Kidney (tissue), 14 donors: ENCODE results near the gene TBX19. TPM values are rescaled to one million over a fixed set of nuclear protein-coding genes. Genes with fewer than 3 reads are reported as not detected.

ENCODE experiments used
- DNase-seq, 5 donors: peaks; one replicate each; pipeline ENCODE4 v3.0.0-alpha.2; 2013 to 2020
- FAIRE-seq: peaks from 2 replicates; lab custom pipeline; 2012; peaks lifted over from hg19 to GRCh38; lab: Jason Lieb, UNC
- H3K27ac ChIP-seq, 2 donors: one replicate each; pipeline ENCODE4 v1.7.0; 2013; ENCODE audit warnings: low read depth in 2 of 2, low read length in 2 of 2, inconsistent platforms in 1 of 2
- H3K27me3 ChIP-seq: one replicate; pipeline ENCODE4 v1.7.1; 2013; ENCODE audit warnings: low read length, inconsistent platforms; ENCODE audit not compliant: control insufficient read depth, insufficient read depth
- H3K36me3 ChIP-seq, 3 donors: one replicate each; pipeline versions ENCODE4 v1.7.0 to v1.7.1; 2013; ENCODE audit warnings: low read length in 3 of 3, control low read depth in 1 of 3, inconsistent platforms in 1 of 3; ENCODE audit not compliant: insufficient read depth in 3 of 3, control insufficient read depth in 2 of 3
- H3K4me1 ChIP-seq, 3 donors: one replicate each; pipeline versions ENCODE4 v1.7.0 to v1.7.1; 2013; ENCODE audit warnings: low read length in 3 of 3, inconsistent platforms in 1 of 3, low read depth in 1 of 3; ENCODE audit not compliant: control insufficient read depth in 2 of 3, insufficient read depth in 2 of 3
- H3K4me3 ChIP-seq, 3 donors: one replicate each; pipeline versions ENCODE4 v1.7.0 to v1.8.1; 2013; ENCODE audit warnings: low read length in 3 of 3, control low read depth in 1 of 3, inconsistent platforms in 1 of 3
- H3K9ac ChIP-seq, 3 donors: one replicate each; pipeline versions ENCODE4 v1.7.0 to v1.7.1; 2013; ENCODE audit warnings: low read length in 3 of 3, control low read depth in 1 of 3, inconsistent platforms in 1 of 3
- H3K9me3 ChIP-seq, 3 donors: one replicate each; pipeline versions ENCODE4 v1.7.0 to v1.7.1; 2013; ENCODE audit warnings: low read length in 3 of 3, control low read depth in 1 of 3, inconsistent platforms in 1 of 3; ENCODE audit not compliant: control insufficient read depth in 2 of 3, insufficient read depth in 1 of 3
- CTCF ChIP-seq: IDR thresholded peaks from 3 replicates; pipeline ENCODE4 v1.5.1; 2012; ENCODE audit warnings: mild to moderate bottlenecking, moderate library complexity, borderline replicate concordance; ENCODE audit not compliant: insufficient read depth; ENCODE audit errors: extremely low read depth
- intact Hi-C: fragments of 100-400 bp; cut with DNase I; formaldehyde crosslinking; loops from one replicate; pipeline ENCODE4 v1.11.1; 2022
- polyA plus RNA-seq: library from polyadenylated mRNA; stranded (reverse); fragments of 350-450 nt; fragmentation: Illumina TruSeq; extraction: RNeasy Lipid Tissue Mini Kit (QIAGEN cat#74804); gene quantifications from one replicate; pipeline ENCODE4 v1.2.3, GENCODE V29; 2014; ENCODE audit warnings: low read depth, low replicate concordance; ENCODE audit not compliant: insufficient read depth
- total RNA-seq: library from RNA; stranded (reverse); fragmentation: NEBNext Ultra II Directional; extraction: Animal tissue kit (Norgen Biotek cat#: 25700); gene quantifications from one replicate; pipeline ENCODE4 v1.2.1, GENCODE V29; 2021
- donor health status: control.
- donor health status: control.
- donor health status: control.
- donor health status: control.
- donor health status: control.
- donor health status: DM: yes; HTN: yes; CAD: no.
- donor health status: Normal renal cell carcinoma (clear cell type).

Gene TBX19
- total and polyA plus RNA-seq, 2 donors from 2014 or later: 1.6 to 2.0 TPM

- Histone ChIP-seq H3K4me3 (no peak overlapping the region), H3K4me1 (no peaks in the 10 kb centered on the region), H3K36me3 (peaks cover 0 to 2% (median 0%) of the 10 kb centered on the region in 3 donors), H3K27me3 (no peaks in the 10 kb centered on the region), H3K9ac (no peak overlapping the region), H3K9me3 (no peaks in the 10 kb centered on the region), H3K27ac (no peak overlapping the region)
- no peak for FAIRE-seq
- intact Hi-C loops: no loop called here
- no peak for TF ChIP-seq CTCF
- DNase-seq: no peak
These were observed 21.1 kb downstream of the TBX19 start for GRCh38 chr1:168301664-168302320.

GRCh38 chr1:168303716-168304540, 23.3 kb downstream of the TBX19 start:
- Histone ChIP-seq H3K27ac (no peak overlapping the region), H3K9me3 (no peaks in the 10 kb centered on the region), H3K9ac (no peak overlapping the region), H3K36me3 (peaks cover 0 to 2% (median 0%) of the 10 kb centered on the region in 3 donors), H3K4me3 (no peak overlapping the region), H3K27me3 (no peaks in the 10 kb centered on the region), H3K4me1 (no peaks in the 10 kb centered on the region)
- intact Hi-C loops: no loop called here
- FAIRE-seq (no peak), DNase-seq (no peak)
- no peak for TF ChIP-seq CTCF

GRCh38 chr1:168304865-168305264, 24.2 kb downstream of the TBX19 start:
- TF ChIP-seq CTCF: no peak
- Histone ChIP-seq H3K4me1 (no peaks in the 10 kb centered on the region), H3K9me3 (no peaks in the 10 kb centered on the region), H3K27ac (no peak overlapping the region), H3K36me3 (peaks cover 0 to 2% (median 0%) of the 10 kb centered on the region in 3 donors), H3K4me3 (no peak overlapping the region), H3K9ac (no peak overlapping the region), H3K27me3 (no peaks in the 10 kb centered on the region)
- intact Hi-C loops: no loop called here
- FAIRE-seq (no peak), DNase-seq (no peak)
